ENCODE results near the gene NOTCH1. TPM values are rescaled to one million over a fixed set of nuclear protein-coding genes. Genes with fewer than 3 reads are reported as not detected.

NOTCH1 gene
- total RNA-seq, 1 donor from 2014 or later: 121 TPM

DNA sequence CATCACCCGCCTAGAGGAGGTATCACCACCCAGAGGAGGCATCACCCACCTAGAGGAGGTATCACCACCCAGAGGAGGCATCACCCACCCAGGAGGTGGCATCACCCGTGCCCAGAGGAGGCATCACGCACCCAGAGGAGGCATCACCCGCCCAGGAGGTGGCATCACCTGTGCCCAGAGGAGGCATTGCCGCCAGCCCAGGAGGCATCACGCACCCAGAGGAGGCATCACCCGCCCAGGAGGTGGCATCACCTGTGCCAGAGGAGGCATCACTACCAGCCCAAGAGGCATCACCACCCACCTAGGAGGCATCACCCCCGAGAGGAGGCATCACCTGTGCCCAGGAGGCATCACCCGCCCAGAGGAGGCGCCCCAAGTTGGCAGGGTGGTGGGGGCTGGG is 2.6 kb downstream of the NOTCH1 start:
- no peak overlapping the region for H3K27ac Mint-ChIP-seq
- no peak for DNase-seq (ENCODE audit: low spot score)

DNA sequence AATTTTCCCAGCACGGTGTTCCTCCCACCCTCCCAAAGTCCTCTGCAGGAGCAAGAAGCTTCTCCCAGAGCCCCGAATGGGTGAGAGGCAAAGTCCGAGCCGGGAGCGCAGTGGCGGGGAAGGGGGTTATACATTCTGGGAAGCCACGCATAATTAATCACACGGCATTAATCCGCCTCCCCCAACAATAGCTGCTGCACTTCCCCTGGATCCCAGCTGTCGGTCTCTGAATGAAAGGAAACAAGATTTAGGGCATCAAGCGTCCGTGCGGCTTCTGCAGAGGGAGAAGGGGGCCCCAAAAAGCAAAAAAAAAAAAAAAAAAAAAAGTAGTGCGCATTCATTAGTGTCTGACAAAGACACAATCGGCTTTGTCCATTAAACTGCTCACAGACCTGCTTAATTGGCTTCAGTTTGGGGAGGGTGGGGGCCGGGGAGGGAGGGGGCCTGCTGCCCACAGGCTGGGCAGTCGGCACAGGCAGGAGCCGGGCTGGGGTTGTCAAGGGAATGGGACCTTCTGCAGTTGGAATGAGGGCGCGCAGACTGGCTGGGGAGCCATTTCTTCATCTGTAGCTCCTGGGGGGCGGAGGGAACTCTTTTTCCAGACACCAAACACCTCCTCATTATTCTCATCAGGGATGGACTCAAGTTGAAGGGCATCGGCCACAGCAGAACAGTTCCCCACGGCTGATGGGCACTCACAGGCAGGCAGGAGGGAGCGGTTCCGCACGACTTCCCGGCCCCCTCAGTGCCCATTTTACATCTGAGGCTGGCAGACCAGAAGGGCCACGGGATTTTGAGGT is 3.4 kb downstream of the NOTCH1 start:
- H3K27me3 Mint-ChIP-seq (ENCODE audit: insufficient read depth): no peaks in the 10 kb centered on the region
- no peaks in the 10 kb centered on the region for H3K9me3 Mint-ChIP-seq
- H3K4me1 Mint-ChIP-seq (ENCODE audit: low read depth): peaks cover 33% of the 10 kb centered on the region
- peaks cover 31% of the 10 kb centered on the region for H3K36me3 Mint-ChIP-seq (ENCODE audit: low read depth)
- H3K27ac Mint-ChIP-seq: no peak overlapping the region
- intact Hi-C loops (cut with micrococcal nuclease): no loop called here
- peak overlapping the region; percentile 94 for H3K4me3 Mint-ChIP-seq
- no peak for DNase-seq (ENCODE audit: low spot score)

More for the DNA sequence above, 2.6 kb downstream of the NOTCH1 start:
- H3K27me3 Mint-ChIP-seq (ENCODE audit: insufficient read depth): no peaks in the 10 kb centered on the region
- no peaks in the 10 kb centered on the region for H3K9me3 Mint-ChIP-seq
- intact Hi-C loops (cut with micrococcal nuclease): no loop called here
- H3K4me1 Mint-ChIP-seq (ENCODE audit: low read depth): peaks cover 33% of the 10 kb centered on the region
- peaks cover 31% of the 10 kb centered on the region for H3K36me3 Mint-ChIP-seq (ENCODE audit: low read depth)
- H3K4me3 Mint-ChIP-seq: peak overlapping the region; percentile 94

- Mint-ChIP-seq H3K4me3 (no peak overlapping the region), H3K36me3 (ENCODE audit: low read depth) (peaks cover 35% of the 10 kb centered on the region), H3K27ac (peak overlapping the region; percentile 29), H3K4me1 (ENCODE audit: low read depth) (peaks cover 35% of the 10 kb centered on the region), H3K27me3 (ENCODE audit: insufficient read depth) (no peaks in the 10 kb centered on the region), H3K9me3 (no peaks in the 10 kb centered on the region)
- intact Hi-C loops (cut with micrococcal nuclease): no loop called here
- DNase-seq (ENCODE audit: low spot score): no peak
Observed at GRCh38 chr9:136541709-136542108, 4.1 kb downstream of the NOTCH1 start.

DNA sequence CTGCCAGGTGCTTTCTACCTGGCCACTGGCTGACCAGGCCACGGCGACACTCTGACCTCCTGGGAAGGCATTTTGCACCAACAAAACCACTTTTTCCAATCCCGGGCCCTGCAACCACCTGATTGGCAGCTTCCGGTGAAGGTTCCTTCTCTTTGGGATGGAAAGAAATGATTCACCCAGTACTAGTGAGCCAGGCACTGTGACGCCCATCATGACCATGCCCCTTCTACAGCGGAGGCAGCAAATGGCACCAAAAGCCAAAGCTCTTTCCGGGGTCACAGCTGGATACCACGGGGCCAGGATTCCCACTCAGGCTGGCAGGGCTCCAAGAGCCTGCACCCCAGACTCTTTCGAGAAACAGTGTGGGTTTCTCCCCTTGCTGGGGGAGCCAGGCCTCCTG is 4.7 kb downstream of the NOTCH1 start:
- no peak for DNase-seq (ENCODE audit: low spot score)
- H3K36me3 Mint-ChIP-seq (ENCODE audit: low read depth): peaks cover 35% of the 10 kb centered on the region
- no peaks in the 10 kb centered on the region for H3K27me3 Mint-ChIP-seq (ENCODE audit: insufficient read depth)
- peaks cover 34% of the 10 kb centered on the region for H3K4me1 Mint-ChIP-seq (ENCODE audit: low read depth)
- H3K27ac Mint-ChIP-seq: peak overlapping the region; percentile 44
- intact Hi-C loops (cut with micrococcal nuclease): no loop called here
- H3K4me3 Mint-ChIP-seq: peak overlapping the region; percentile 65
- H3K9me3 Mint-ChIP-seq: no peaks in the 10 kb centered on the region

DNA sequence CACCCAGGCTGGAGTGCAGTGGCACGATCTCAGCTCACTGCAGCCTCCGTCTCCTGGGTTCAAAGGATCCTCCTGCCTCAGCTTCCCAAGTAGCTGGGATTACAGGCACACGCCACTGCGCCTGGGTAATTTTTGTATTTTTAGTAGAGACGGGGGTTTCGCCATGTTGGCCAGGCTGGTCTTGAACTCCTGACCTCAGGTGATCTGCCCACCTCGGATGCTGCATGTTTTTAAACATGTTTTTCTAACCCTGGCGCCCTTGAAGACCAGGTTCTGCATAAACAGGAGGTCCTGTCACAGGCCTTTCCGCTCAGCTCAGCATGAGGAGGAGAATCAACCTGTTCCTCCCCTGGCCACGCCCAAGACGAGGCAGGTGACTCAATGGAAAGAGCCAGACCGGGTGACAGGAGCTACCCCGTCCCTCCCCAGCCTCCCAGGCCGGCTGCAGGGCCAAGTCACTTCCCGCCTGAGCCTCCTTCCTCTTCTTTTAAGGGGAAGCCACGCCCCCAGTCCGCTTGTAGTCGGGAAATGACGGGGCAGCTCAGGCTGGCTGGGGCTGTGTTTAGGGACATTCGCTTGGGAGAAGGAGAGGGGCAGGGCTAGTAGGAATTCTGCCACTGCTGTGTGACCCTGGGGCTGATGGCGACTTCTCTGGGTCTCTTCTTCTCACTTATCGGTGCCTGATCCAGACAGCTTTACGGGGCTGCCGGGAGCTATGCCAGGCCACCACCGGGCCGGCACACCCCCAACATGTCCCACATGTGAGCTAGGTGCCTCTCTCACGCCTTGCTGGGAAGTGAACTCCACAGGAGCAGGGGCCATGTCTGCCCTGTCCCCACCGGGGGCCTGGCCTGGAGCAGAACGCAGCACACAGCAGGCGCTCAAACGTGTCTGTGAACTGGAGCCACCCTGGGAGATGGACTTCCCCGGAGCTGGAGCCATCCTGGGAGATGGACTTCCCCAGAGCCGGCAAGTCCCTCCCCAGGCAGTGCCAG is 6.1 kb downstream of the NOTCH1 start:
- peak; percentile 91 for DNase-seq (ENCODE audit: low spot score)
- H3K9me3 Mint-ChIP-seq: no peaks in the 10 kb centered on the region

GRCh38 chr9:136538599-136539426 is 7.0 kb downstream of the NOTCH1 start:
- Mint-ChIP-seq H3K27ac (peak overlapping the region; percentile 100), H3K4me3 (peak overlapping the region; percentile 93), H3K9me3 (no peaks in the 10 kb centered on the region), H3K4me1 (ENCODE audit: low read depth) (peaks cover 41% of the 10 kb centered on the region), H3K36me3 (ENCODE audit: low read depth) (peaks cover 39% of the 10 kb centered on the region), H3K27me3 (ENCODE audit: insufficient read depth) (no peaks in the 10 kb centered on the region)
- peak; percentile 68 for DNase-seq (ENCODE audit: low spot score)
- intact Hi-C loops (cut with micrococcal nuclease): loop anchor here (1.0 to 5.0 kb wide), 8 partner anchors 7 to 684 kb away; partner anchors contain the start of genes AGPAT2, MAN1B1, NOTCH1 and RNF208

More for the DNA sequence above, 6.1 kb downstream of the NOTCH1 start:
- Mint-ChIP-seq H3K4me3 (peak overlapping the region; percentile 93), H3K27me3 (ENCODE audit: insufficient read depth) (no peaks in the 10 kb centered on the region), H3K4me1 (ENCODE audit: low read depth) (peaks cover 34% of the 10 kb centered on the region), H3K27ac (peak overlapping the region; percentile 100), H3K36me3 (ENCODE audit: low read depth) (peaks cover 35% of the 10 kb centered on the region)
- intact Hi-C loops (cut with micrococcal nuclease): loop anchor here (1.0 to 5.0 kb wide), 7 partner anchors 56 to 683 kb away; partner anchors contain the start of genes AGPAT2, MAN1B1, RNF208 and SEC16A

DNA sequence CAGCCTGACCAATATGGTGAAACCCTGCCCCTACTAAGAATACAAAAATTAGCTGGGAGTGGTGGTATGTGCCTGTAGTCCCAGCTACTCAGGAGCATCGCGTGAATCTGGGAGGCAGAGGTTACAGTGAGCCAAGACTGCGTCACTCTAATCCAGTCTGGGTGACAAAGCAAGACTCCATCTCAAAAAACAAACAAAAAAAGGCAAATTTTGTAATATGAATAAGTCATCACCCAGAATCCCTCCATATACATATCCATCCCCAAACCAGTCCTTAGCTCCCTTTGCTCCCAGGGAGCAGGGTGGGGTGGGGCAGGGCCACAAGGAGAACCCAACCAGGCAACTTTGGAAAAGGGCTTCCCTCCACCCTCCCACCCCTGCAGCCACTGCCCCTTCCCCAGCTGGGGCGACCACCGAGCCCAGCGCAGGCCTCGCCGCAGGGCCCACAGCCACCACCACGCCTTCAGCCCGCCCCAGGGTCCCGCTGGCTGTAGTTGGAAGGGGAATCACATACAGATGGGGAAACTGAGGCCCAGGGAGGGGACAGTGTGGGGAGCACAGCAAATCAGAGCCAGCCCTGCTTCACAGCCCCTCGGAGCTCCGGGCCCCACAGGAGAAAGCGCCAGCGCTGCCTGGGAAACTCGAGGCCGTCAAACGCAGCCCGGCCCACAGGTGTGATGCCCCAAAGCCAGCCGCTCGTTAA is 7.8 kb downstream of the NOTCH1 start:
- no peaks in the 10 kb centered on the region for H3K9me3 Mint-ChIP-seq
- H3K4me1 Mint-ChIP-seq (ENCODE audit: low read depth): peaks cover 48% of the 10 kb centered on the region
- intact Hi-C loops (cut with micrococcal nuclease): loop anchor here (1.0 to 5.0 kb wide), 5 partner anchors 8 to 685 kb away; partner anchors contain the start of genes MAN1B1, NOTCH1, RNF208 and SNAPC4
- H3K4me3 Mint-ChIP-seq: peak overlapping the region; percentile 93
- H3K27me3 Mint-ChIP-seq (ENCODE audit: insufficient read depth): no peaks in the 10 kb centered on the region
- DNase-seq (ENCODE audit: low spot score): no peak
- H3K36me3 Mint-ChIP-seq (ENCODE audit: low read depth): peaks cover 33% of the 10 kb centered on the region
- peak overlapping the region; percentile 100 for H3K27ac Mint-ChIP-seq

DNA sequence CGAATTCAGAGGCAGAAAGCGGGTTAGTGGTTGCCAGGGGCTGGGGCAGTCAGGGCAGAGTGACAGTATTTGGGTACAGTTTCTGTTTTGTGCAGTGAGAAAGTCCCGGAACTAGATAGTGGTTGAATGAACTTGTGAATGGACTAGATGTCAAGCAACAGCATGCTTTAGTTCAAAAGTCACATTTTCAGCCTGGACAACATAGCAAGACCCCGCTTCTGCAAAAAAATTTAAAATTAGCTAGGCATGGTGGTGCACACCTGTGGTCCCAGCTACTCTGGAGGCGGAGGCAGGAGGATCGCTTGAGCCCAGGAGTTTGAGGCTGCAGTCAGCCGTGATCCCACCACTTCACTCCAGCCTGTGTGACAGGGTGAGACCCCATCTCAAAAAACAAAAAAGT is 8.4 kb downstream of the NOTCH1 start:
- peaks cover 50% of the 10 kb centered on the region for H3K4me1 Mint-ChIP-seq (ENCODE audit: low read depth)
- H3K36me3 Mint-ChIP-seq (ENCODE audit: low read depth): peaks cover 30% of the 10 kb centered on the region
- intact Hi-C loops (cut with micrococcal nuclease): loop anchor here (5.0 kb wide), 1 partner anchor 345 kb away; no protein-coding TSS in a partner anchor
- no peaks in the 10 kb centered on the region for H3K27me3 Mint-ChIP-seq (ENCODE audit: insufficient read depth)
- H3K9me3 Mint-ChIP-seq: no peaks in the 10 kb centered on the region
- H3K27ac Mint-ChIP-seq: peak overlapping the region; percentile 52
- peak overlapping the region; percentile 37 for H3K4me3 Mint-ChIP-seq
- no peak for DNase-seq (ENCODE audit: low spot score)

GRCh38 chr9:136536721-136537241 is 9.1 kb downstream of the NOTCH1 start:
- peaks cover 54% of the 10 kb centered on the region for H3K4me1 Mint-ChIP-seq (ENCODE audit: low read depth)
- H3K9me3 Mint-ChIP-seq: no peaks in the 10 kb centered on the region
- no peak for DNase-seq (ENCODE audit: low spot score)
- H3K4me3 Mint-ChIP-seq: peak overlapping the region; percentile 37
- no peak overlapping the region for H3K27ac Mint-ChIP-seq
- H3K27me3 Mint-ChIP-seq (ENCODE audit: insufficient read depth): no peaks in the 10 kb centered on the region
- intact Hi-C loops (cut with micrococcal nuclease): loop anchor here (5.0 kb wide), 1 partner anchor 346 kb away; no protein-coding TSS in a partner anchor
- peaks cover 27% of the 10 kb centered on the region for H3K36me3 Mint-ChIP-seq (ENCODE audit: low read depth)

DNA sequence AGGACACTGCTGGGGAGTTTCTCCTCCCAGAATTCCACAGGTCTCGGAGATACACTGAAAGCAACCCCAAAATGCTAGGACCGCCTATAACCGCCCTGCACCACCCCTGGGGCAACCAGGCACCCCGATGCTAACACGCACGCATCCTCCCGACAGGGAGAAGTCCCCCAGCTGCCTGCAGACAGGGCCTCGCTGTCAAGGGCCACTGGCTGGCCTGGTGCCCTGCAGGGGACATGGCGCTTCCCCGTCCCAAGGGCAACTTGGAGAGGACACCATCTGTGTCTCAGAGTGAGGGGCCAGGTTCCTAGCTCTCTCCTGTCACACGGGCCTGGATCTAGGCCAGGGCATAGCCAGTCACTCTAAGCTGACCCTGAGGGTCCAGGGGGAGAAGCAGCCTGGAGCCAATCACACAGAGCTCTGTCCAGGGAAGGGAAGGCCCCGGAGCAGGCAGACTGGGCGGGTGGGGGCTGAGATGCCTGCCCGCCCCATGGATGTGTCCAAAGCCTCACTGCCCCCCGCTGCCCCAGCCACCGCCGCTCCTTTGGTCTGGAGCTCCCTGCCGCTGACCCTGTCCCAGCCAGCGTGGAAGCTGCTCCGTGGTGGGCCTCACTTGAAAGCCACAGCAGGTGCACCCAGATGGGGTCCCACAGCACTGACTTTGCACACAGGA is 9.7 kb downstream of the NOTCH1 start:
- H3K36me3 Mint-ChIP-seq (ENCODE audit: low read depth): peaks cover 26% of the 10 kb centered on the region
- DNase-seq (ENCODE audit: low spot score): no peak
- intact Hi-C loops (cut with micrococcal nuclease): loop anchor here (5.0 kb wide), 1 partner anchor 346 kb away; no protein-coding TSS in a partner anchor
- no peak overlapping the region for H3K4me3 Mint-ChIP-seq
- no peak overlapping the region for H3K27ac Mint-ChIP-seq
- no peaks in the 10 kb centered on the region for H3K27me3 Mint-ChIP-seq (ENCODE audit: insufficient read depth)
- H3K4me1 Mint-ChIP-seq (ENCODE audit: low read depth): peaks cover 54% of the 10 kb centered on the region
- H3K9me3 Mint-ChIP-seq: no peaks in the 10 kb centered on the region

DNA sequence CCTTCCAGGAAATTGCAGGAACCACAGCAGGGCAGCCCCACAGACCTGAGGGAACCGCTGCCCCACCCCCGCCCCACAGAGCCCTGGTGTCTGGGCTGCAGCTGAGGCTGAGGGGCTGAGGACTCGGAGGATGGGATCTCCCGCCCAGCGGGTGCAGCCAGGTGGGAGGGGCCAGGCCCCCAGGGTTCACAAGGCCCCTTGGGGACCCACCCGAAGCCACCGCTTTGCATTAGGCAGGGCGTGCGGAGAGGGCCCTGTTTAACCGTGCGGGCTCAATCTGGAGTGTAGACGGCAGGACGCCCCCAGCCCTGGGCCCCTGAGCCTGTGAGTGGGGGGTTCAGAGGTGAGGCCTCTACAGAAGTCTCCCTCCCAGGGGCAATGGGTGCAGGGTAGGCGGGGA is 10.8 kb downstream of the NOTCH1 start:
- intact Hi-C loops (cut with micrococcal nuclease): loop anchor here (5.0 kb wide), 1 partner anchor 347 kb away; no protein-coding TSS in a partner anchor
- Mint-ChIP-seq H3K9me3 (no peaks in the 10 kb centered on the region), H3K4me1 (ENCODE audit: low read depth) (peaks cover 43% of the 10 kb centered on the region), H3K27ac (no peak overlapping the region), H3K27me3 (ENCODE audit: insufficient read depth) (no peaks in the 10 kb centered on the region), H3K4me3 (no peak overlapping the region), H3K36me3 (ENCODE audit: low read depth) (peaks cover 18% of the 10 kb centered on the region)
- no peak for DNase-seq (ENCODE audit: low spot score)

Data from activated T-helper 1 cell treated with anti-CD3 and anti-CD28 coated beads, Interleukin-12 subunit alpha, Interleukin-12 subunit beta, Interleukin-2, Interleukin-4 antibody, amounts not matched to agents 30 ng/mL and 10 ng/mL and 1 ng/mL, durations not matched to agents 14 hours and 24 hours and 36 hours (primary cell).